GM12878 (cell line): ENCODE data around the gene ADD2. TPM values are rescaled to one million over a fixed set of nuclear protein-coding genes. Genes with fewer than 3 reads are reported as not detected.

Experiments used
- ATAC-seq: fragments of 200-7000 bp; cut with Tn5 transposase; 3 replicates; pipeline ENCODE4 v1.9.1; 2020; ENCODE audit warnings: mild to moderate bottlenecking, moderate library complexity
- BruUV-seq: library from RNA; stranded (reverse); fragments of 400-500 nt; replicated peaks from 2 replicates; lab custom pipeline; 2021; lab: Mats Ljungman, UMichigan
- CTCF ChIA-PET: fragments of 300-600 bp; sonication (Branson Sonifier 250); formaldehyde crosslinking; extraction: SDS; loops from one replicate; lab custom pipeline; 2021; ENCODE audit warnings: inconsistent platforms; lab: Yijun Ruan, JAX
- POLR2A ChIA-PET: fragments of 350-600 bp; formaldehyde crosslinking; extraction: SDS; loops from one replicate; lab custom pipeline; 2021; ENCODE audit warnings: inconsistent platforms; lab: Charles Lee
- RAD21 ChIA-PET: fragments of 300-600 bp; sonication (Branson Sonifier 250); formaldehyde crosslinking; loops from one replicate; lab custom pipeline; 2023; ENCODE audit warnings: antibody characterized with exemption; ENCODE audit not compliant: unreplicated experiment; lab: Charles Lee
- SMC1A ChIA-PET: fragments of 300-600 bp; sonication (Branson Sonifier 250); formaldehyde crosslinking; loops from one replicate; lab custom pipeline; 2023; ENCODE audit not compliant: unreplicated experiment, uncharacterized antibody; lab: Charles Lee
- DNase-seq: peaks from one replicate; pipeline ENCODE4 v3.0.0-alpha.2; 2011; ENCODE audit warnings: low read depth, low spot score
- FAIRE-seq: peaks from 3 replicates; lab custom pipeline; 2011; peaks lifted over from hg19 to GRCh38; lab: Jason Lieb, UNC
- H2AFZ ChIP-seq: 2 replicates; pipeline ENCODE4 v1.6.0; 2011; ENCODE audit warnings: low read depth, low read length, control low read depth; ENCODE audit not compliant: control insufficient read depth
- H3K27ac ChIP-seq: 2 replicates; pipeline ENCODE4 v1.5.1; 2011; ENCODE audit warnings: control low read depth; ENCODE audit not compliant: control insufficient read depth, insufficient read depth
- H3K27me3 ChIP-seq, 2 experiments: replicated peaks in 1 of 2; 2 replicates each; pipeline versions ENCODE4 v1.6.0 to v1.6.1; 2011; ENCODE audit warnings: low read length in 1 of 2; ENCODE audit not compliant: control insufficient read depth in 2 of 2, insufficient read depth in 2 of 2
- H3K36me3 ChIP-seq, 2 experiments: 2 replicates each; pipeline ENCODE4 v1.5.1; 2011; ENCODE audit warnings: low read length in 1 of 2; ENCODE audit not compliant: control insufficient read depth in 2 of 2, insufficient read depth in 2 of 2
- H3K4me1 ChIP-seq: 2 replicates; pipeline ENCODE4 v1.6.1; 2011; ENCODE audit warnings: mild to moderate bottlenecking, low read length, moderate library complexity, mixed read lengths; ENCODE audit not compliant: control insufficient read depth, insufficient read depth
- H3K4me2 ChIP-seq: 2 replicates; pipeline ENCODE4 v1.6.0; 2011; ENCODE audit warnings: control low read depth; ENCODE audit not compliant: control insufficient read depth, insufficient read depth
- H3K4me3 ChIP-seq: fragments of 200-600 bp; sonication (generic); 2 replicates; pipeline ENCODE4 v1.5.1; 2016
- H3K79me2 ChIP-seq: 2 replicates; pipeline ENCODE4 v1.6.0; 2011; ENCODE audit warnings: low read length; ENCODE audit not compliant: control insufficient read depth, insufficient read depth
- H3K9ac ChIP-seq: 2 replicates; pipeline ENCODE4 v1.8.0; 2011; ENCODE audit warnings: low read length, control low read depth, mixed read lengths; ENCODE audit not compliant: control insufficient read depth, insufficient read depth
- H3K9me3 ChIP-seq: replicated peaks from 3 replicates; pipeline ENCODE4 v1.5.1; 2011; ENCODE audit warnings: mild to moderate bottlenecking, low read length; ENCODE audit not compliant: control insufficient read depth, insufficient read depth
- H4K20me1 ChIP-seq: 2 replicates; pipeline ENCODE4 v1.6.0; 2011; ENCODE audit not compliant: control insufficient read depth, insufficient read depth
- BACH1 ChIP-seq: fragments of 450-650 bp; IDR thresholded peaks from 2 replicates; pipeline ENCODE4 v1.6.1; 2017; ENCODE audit warnings: mild to moderate bottlenecking, borderline replicate concordance
- CBX3 ChIP-seq: fragments of 200-600 bp; sonication (generic); IDR thresholded peaks from 2 replicates; pipeline ENCODE4 v1.6.1; 2016; ENCODE audit warnings: low read depth, borderline replicate concordance
- CHD1 ChIP-seq: IDR thresholded peaks from 2 replicates; pipeline ENCODE4 v1.6.1; 2012; ENCODE audit warnings: low read depth, low read length, improper control_type of control experiment
- CHD4 ChIP-seq: fragments of 200-600 bp; sonication (generic); IDR thresholded peaks from 2 replicates; pipeline ENCODE4 v1.6.1; 2016; ENCODE audit warnings: mild to moderate bottlenecking
- FOXK2 ChIP-seq: fragments of 450-650 bp; IDR thresholded peaks from 2 replicates; pipeline ENCODE4 v1.6.1; 2017; ENCODE audit warnings: mild to moderate bottlenecking, moderate library complexity
- IKZF1 ChIP-seq: fragments of 450-650 bp; conservative IDR thresholded peaks from 2 replicates; pipeline ENCODE4 v1.6.1; 2017; ENCODE audit warnings: antibody characterized with exemption, mild to moderate bottlenecking
- MEF2B ChIP-seq: fragments of 450-650 bp; IDR thresholded peaks from 2 replicates; pipeline ENCODE4 v1.6.1; 2018; ENCODE audit warnings: mild to moderate bottlenecking, moderate library complexity; ENCODE audit not compliant: partially characterized antibody, poor library complexity, severe bottlenecking
- NFIC ChIP-seq: IDR thresholded peaks from 2 replicates; pipeline ENCODE4 v1.6.1; 2012; ENCODE audit warnings: low read depth, mild to moderate bottlenecking, inconsistent platforms, low read length, moderate library complexity
- NR2F1 ChIP-seq: fragments of 450-650 bp; conservative IDR thresholded peaks from 2 replicates; pipeline ENCODE4 v1.6.1; 2017; ENCODE audit warnings: mild to moderate bottlenecking
- POLR2AphosphoS5 ChIP-seq: IDR thresholded peaks from 2 replicates; pipeline ENCODE4 v1.6.1; 2011; ENCODE audit warnings: mild to moderate bottlenecking, low read length, inconsistent platforms
- RB1 ChIP-seq: fragments of 450-650 bp; formaldehyde crosslinking; IDR thresholded peaks from 2 replicates; pipeline ENCODE4 v1.6.1; 2017; ENCODE audit warnings: mild to moderate bottlenecking, borderline replicate concordance
- SMAD1 ChIP-seq: fragments of 450-650 bp; IDR thresholded peaks from 2 replicates; pipeline ENCODE4 v1.6.1; 2018; ENCODE audit warnings: mild to moderate bottlenecking, low read depth; ENCODE audit not compliant: partially characterized antibody
- WGBS: methylation state at CpG from one replicate; pipeline ENCODE4 v1.1.6; 2016; ENCODE audit warnings: low lambda C conversion rate; ENCODE audit not compliant: insufficient replicate concordance, insufficient coverage; ENCODE audit errors: missing lambda C conversion rate; 5-methylcytosine and 5-hydroxymethylcytosine counted together
- in situ Hi-C: fragments of 300-500 bp; cut with MboI; formaldehyde crosslinking; loops from 9 replicates; pipeline ENCODE4 v1.14.3; 2018; ENCODE audit warnings: mixed read lengths
- intact Hi-C: fragments of 100-400 bp; cut with micrococcal nuclease; formaldehyde crosslinking; loops from one replicate; pipeline ENCODE4 v1.14.2; 2022; ENCODE audit not compliant: unreplicated experiment
- polyA plus RNA-seq, 11 experiments: library from polyadenylated mRNA; depleted of rRNA in 4 of 11; unstranded in 6 of 11; stranded (reverse) in 5 of 11; fragments of >200 nt; fragmentation: Nextera tagmentation in 4 of 11; fragmentation: Illumina TruSeq in 1 of 11; extraction: Ambion mirVana in 4 of 11; extraction: Trizol in 1 of 11; gene quantifications; 1 replicate in 1 of 11; 2 replicates in 10 of 11; pipeline versions ENCODE4 v1.2.1 to v1.2.3, GENCODE V29; 2011 to 2016; ENCODE audit warnings: inconsistent platforms in 2 of 11, missing spikeins in 2 of 11, low read depth in 1 of 11
- total RNA-seq, 4 experiments: library from RNA; depleted of rRNA in 3 of 4; stranded (reverse); fragments of >200 nt in 3 of 4; fragmentation: Illumina TruSeq in 1 of 4; extraction: Trizol in 1 of 4; gene quantifications; 2 replicates each; pipeline versions ENCODE4 v1.2.1 to v1.2.3, GENCODE V29; 2013 to 2021
- TF ChIP-seq, protein P1 (sequence below): fragments of 450-650 bp; IDR thresholded peaks from 2 replicates; pipeline ENCODE4 v1.6.1; 2017; ENCODE audit warnings: mild to moderate bottlenecking, moderate library complexity
- TF ChIP-seq, protein P2 (sequence below): fragments of 150-350 bp; IDR thresholded peaks from 2 replicates; pipeline ENCODE4 v1.6.1; 2014; ENCODE audit warnings: mild to moderate bottlenecking, low read depth, low read length

Gene ADD2
- total and polyA plus RNA-seq, 10 of the 15 experiments (the other 5 are each of a cell fraction or from before 2014, with no cell fraction given), result 0.05 to 0.13 (median 0.08) TPM; not detected in 7

DNA sequence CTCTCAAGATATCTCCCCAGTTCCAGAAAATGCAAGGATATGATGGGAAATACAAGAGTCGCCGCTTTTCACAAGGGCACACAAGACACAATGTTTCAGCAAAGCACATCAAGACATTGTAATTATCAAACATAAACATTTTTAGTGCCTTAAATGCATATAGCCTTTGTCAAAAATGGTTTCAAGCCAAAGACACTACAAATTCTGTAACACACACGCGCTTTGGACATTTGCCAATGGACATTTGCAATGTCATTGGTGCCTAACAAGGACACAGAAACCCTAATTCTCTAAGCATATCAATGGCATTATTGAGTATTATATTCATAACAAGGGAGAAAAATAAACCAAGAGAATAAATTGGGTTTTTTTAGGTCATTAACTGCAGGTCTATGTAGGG lies 16.1 kb downstream of the ADD2 start (continued):
- TF ChIP-seq, protein P1, sequence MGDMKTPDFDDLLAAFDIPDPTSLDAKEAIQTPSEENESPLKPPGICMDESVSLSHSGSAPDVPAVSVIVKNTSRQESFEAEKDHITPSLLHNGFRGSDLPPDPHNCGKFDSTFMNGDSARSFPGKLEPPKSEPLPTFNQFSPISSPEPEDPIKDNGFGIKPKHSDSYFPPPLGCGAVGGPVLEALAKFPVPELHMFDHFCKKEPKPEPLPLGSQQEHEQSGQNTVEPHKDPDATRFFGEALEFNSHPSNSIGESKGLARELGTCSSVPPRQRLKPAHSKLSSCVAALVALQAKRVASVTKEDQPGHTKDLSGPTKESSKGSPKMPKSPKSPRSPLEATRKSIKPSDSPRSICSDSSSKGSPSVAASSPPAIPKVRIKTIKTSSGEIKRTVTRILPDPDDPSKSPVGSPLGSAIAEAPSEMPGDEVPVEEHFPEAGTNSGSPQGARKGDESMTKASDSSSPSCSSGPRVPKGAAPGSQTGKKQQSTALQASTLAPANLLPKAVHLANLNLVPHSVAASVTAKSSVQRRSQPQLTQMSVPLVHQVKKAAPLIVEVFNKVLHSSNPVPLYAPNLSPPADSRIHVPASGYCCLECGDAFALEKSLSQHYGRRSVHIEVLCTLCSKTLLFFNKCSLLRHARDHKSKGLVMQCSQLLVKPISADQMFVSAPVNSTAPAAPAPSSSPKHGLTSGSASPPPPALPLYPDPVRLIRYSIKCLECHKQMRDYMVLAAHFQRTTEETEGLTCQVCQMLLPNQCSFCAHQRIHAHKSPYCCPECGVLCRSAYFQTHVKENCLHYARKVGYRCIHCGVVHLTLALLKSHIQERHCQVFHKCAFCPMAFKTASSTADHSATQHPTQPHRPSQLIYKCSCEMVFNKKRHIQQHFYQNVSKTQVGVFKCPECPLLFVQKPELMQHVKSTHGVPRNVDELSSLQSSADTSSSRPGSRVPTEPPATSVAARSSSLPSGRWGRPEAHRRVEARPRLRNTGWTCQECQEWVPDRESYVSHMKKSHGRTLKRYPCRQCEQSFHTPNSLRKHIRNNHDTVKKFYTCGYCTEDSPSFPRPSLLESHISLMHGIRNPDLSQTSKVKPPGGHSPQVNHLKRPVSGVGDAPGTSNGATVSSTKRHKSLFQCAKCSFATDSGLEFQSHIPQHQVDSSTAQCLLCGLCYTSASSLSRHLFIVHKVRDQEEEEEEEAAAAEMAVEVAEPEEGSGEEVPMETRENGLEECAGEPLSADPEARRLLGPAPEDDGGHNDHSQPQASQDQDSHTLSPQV, result no peak
- no peak for TF ChIP-seq CBX3
- TF ChIP-seq POLR2AphosphoS5, result no peak

DNA sequence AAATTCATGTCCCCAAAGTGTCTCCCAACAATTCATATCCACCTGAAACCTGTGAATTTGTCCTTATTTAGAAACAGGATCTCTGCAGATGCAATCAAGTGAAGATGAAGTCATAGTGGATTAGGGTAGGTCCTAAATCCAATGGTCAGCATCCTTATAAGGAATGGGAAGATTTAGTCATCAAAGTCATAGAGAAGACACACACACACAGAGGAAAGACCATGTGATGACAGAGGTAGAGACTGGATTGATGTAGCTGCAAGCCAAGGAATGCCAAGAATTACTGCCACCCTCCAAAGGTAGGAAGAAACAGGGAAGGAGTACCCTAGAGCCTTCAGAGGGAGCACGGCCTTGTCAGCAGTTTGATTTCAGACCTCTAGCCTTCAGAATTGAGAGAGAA lies 17.7 kb downstream of the ADD2 start:
- H3K27ac ChIP-seq, result no peak overlapping the region
- H3K9me3 ChIP-seq, result no peaks in the 10 kb centered on the region
- no peak overlapping the region for H3K4me2 ChIP-seq
- ChIA-PET SMC1A (no interaction called here), POLR2A (no interaction called here), RAD21 (no interaction called here), CTCF (no interaction called here)
- in situ Hi-C loops, result no loop called here
- no peaks in the 10 kb centered on the region for H4K20me1 ChIP-seq
- no peak for ATAC-seq
- no peaks in the 10 kb centered on the region for H3K27me3 ChIP-seq
- WGBS, result 0% methylated on average over 1 of the region's 1 CpG
- H3K4me3 ChIP-seq, result no peak overlapping the region
- H3K79me2 ChIP-seq, result no peaks in the 10 kb centered on the region
- H3K36me3 ChIP-seq, result no peaks in the 10 kb centered on the region
- no peak for FAIRE-seq
- no TSS peak for BruUV-seq
- H3K4me1 ChIP-seq, result no peaks in the 10 kb centered on the region
- intact Hi-C loops, result no loop called here
- no peak for DNase-seq
- no peak overlapping the region for H3K9ac ChIP-seq
- TF ChIP-seq MEF2B (no peak), NR2F1 (no peak), RB1 (no peak), CHD4 (no peak), IKZF1 (no peak), SMAD1 (no peak), CHD1 (no peak), NFIC (no peak), FOXK2 (no peak), BACH1 (no peak)
- TF ChIP-seq, protein P2, sequence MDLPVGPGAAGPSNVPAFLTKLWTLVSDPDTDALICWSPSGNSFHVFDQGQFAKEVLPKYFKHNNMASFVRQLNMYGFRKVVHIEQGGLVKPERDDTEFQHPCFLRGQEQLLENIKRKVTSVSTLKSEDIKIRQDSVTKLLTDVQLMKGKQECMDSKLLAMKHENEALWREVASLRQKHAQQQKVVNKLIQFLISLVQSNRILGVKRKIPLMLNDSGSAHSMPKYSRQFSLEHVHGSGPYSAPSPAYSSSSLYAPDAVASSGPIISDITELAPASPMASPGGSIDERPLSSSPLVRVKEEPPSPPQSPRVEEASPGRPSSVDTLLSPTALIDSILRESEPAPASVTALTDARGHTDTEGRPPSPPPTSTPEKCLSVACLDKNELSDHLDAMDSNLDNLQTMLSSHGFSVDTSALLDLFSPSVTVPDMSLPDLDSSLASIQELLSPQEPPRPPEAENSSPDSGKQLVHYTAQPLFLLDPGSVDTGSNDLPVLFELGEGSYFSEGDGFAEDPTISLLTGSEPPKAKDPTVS, result no peak
- H2AFZ ChIP-seq, result no peak overlapping the region
